GM12865 (cell line): Measurements from ENCODE around the gene SLC16A13.

ENCODE experiments used
- DNase-seq: peaks from one replicate; pipeline ENCODE4 v3.0.0; 2010; ENCODE audit warnings: low read depth
- H3K4me3 ChIP-seq: 2 replicates; pipeline ENCODE4 v1.5.1; 2011; ENCODE audit warnings: mild to moderate bottlenecking, low read depth, low read length, control low read depth
- CTCF ChIP-seq: IDR thresholded peaks from 2 replicates; pipeline ENCODE4 v1.5.1; 2011; ENCODE audit warnings: low read length, control low read depth, low read depth, inconsistent platforms; ENCODE audit not compliant: insufficient read depth; ENCODE audit errors: missing control alignments

The SLC16A13 gene

GRCh38 chr17:7056386-7056785, 20.6 kb downstream of the SLC16A13 start:
- DNase-seq: no peak
- no peak for TF ChIP-seq CTCF
- H3K4me3 ChIP-seq: no peak overlapping the region

- no peak overlapping the region for H3K4me3 ChIP-seq
- no peak for DNase-seq
- no peak for TF ChIP-seq CTCF
Measured at GRCh38 chr17:7058831-7059447, 23.1 kb downstream of the SLC16A13 start.

GRCh38 chr17:7060165-7060891, 24.5 kb downstream of the SLC16A13 start:
- no peak for DNase-seq
- no peak for TF ChIP-seq CTCF

GRCh38 chr17:7063518-7064094, 27.8 kb downstream of the SLC16A13 start:
- DNase-seq: no peak
- no peak for TF ChIP-seq CTCF
- no peak overlapping the region for H3K4me3 ChIP-seq

More at GRCh38 chr17:7060165-7060891, 24.5 kb downstream of the SLC16A13 start:
- no peak overlapping the region for H3K4me3 ChIP-seq

- DNase-seq: no peak
- no peak for TF ChIP-seq CTCF
- no peak overlapping the region for H3K4me3 ChIP-seq
Measured at GRCh38 chr17:7064261-7064660, 28.4 kb downstream of the SLC16A13 start.

GRCh38 chr17:7067198-7067597, 31.4 kb downstream of the SLC16A13 start:
- H3K4me3 ChIP-seq: no peak overlapping the region
- no peak for DNase-seq
- TF ChIP-seq CTCF: no peak
